B cell (primary cell): ENCODE measurements around the gene CEP290. TPM values are rescaled to one million over a fixed set of nuclear protein-coding genes. Genes with fewer than 3 reads are reported as not detected.

Experiments
- ATAC-seq: fragments of 200-7000 bp; cut with Tn5 transposase; one replicate; pipeline ENCODE4 v1.10.0; 2021; ENCODE audit warnings: low read depth, mild to moderate bottlenecking, moderate number of reproducible peaks, moderate library complexity
- CTCF ChIA-PET: fragments of 350-600 bp; sonication (Branson Sonifier 250); formaldehyde crosslinking; loops from one replicate; lab custom pipeline; 2021; ENCODE audit warnings: antibody characterized with exemption, inconsistent platforms; lab: Charles Lee
- POLR2A ChIA-PET: fragments of 350-600 bp; sonication (Branson Sonifier 250); formaldehyde crosslinking; loops from one replicate; lab custom pipeline; 2021; ENCODE audit warnings: antibody characterized with exemption; lab: Charles Lee
- DNase-seq: peaks from one replicate; pipeline ENCODE4 v3.0.0; 2013
- H2AFZ ChIP-seq: 2 replicates; pipeline ENCODE4 v1.6.1; 2012; ENCODE audit warnings: mild to moderate bottlenecking, low read depth, low read length; ENCODE audit not compliant: insufficient read depth, poor library complexity, severe bottlenecking
- H3K27ac ChIP-seq, 2 donors: 1 replicate in 1 of 2; 2 replicates in 1 of 2; pipeline ENCODE4 v1.5.1; 2012 to 2013; ENCODE audit warnings: low read length in 2 of 2, mild to moderate bottlenecking in 2 of 2, moderate library complexity in 1 of 2
- H3K27me3 ChIP-seq, 4 experiments: fragments of 200-600 bp in 1 of 4; sonication (generic) in 1 of 4; replicated peaks in 1 of 4; 1 replicate in 2 of 4; 2 replicates in 2 of 4; pipeline versions ENCODE4 v1.6.1 to v1.7.0; 2013 to 2016; ENCODE audit warnings: low read length in 3 of 4, mild to moderate bottlenecking in 2 of 4, mixed read lengths in 1 of 4, moderate library complexity in 1 of 4; ENCODE audit not compliant: insufficient read depth in 4 of 4, control insufficient read depth in 3 of 4; ENCODE audit errors: control extremely low read depth in 1 of 4
- H3K36me3 ChIP-seq, 2 experiments: replicated peaks in 1 of 2; 1 replicate in 1 of 2; 2 replicates in 1 of 2; pipeline versions ENCODE4 v1.6.1 to v1.7.1; 2013; ENCODE audit warnings: low read length in 1 of 2; ENCODE audit not compliant: insufficient read depth in 2 of 2, control insufficient read depth in 1 of 2; ENCODE audit errors: control extremely low read depth in 1 of 2, extremely low read depth in 1 of 2
- H3K4me1 ChIP-seq, 2 donors: fragments of 200-600 bp in 1 of 2; sonication (generic) in 1 of 2; 1 replicate in 1 of 2; 2 replicates in 1 of 2; pipeline versions ENCODE4 v1.5.1 to v1.6.1; 2013 to 2017; ENCODE audit warnings: low read length in 2 of 2; ENCODE audit not compliant: control insufficient read depth in 2 of 2, insufficient read depth in 2 of 2
- H3K4me2 ChIP-seq: replicated peaks from 2 replicates; pipeline ENCODE3; 2012; ENCODE audit warnings: mild to moderate bottlenecking, low read depth, low read length; ENCODE audit not compliant: poor library complexity, severe bottlenecking
- H3K4me3 ChIP-seq, 5 experiments: fragments of 200-600 bp in 1 of 5; sonication (generic) in 1 of 5; 1 replicate in 3 of 5; 2 replicates in 2 of 5; pipeline versions ENCODE4 v1.5.1 to v1.7.0; 2011 to 2016; ENCODE audit warnings: low read length in 4 of 5, mild to moderate bottlenecking in 4 of 5, low read depth in 2 of 5, control low read depth in 1 of 5, moderate library complexity in 1 of 5; ENCODE audit not compliant: insufficient read depth in 1 of 5; ENCODE audit errors: control extremely low read depth in 1 of 5, extremely low read depth in 1 of 5
- H3K79me2 ChIP-seq: fragments of 200-600 bp; sonication (generic); one replicate; pipeline ENCODE4 v1.6.0; 2016; ENCODE audit warnings: low read length; ENCODE audit not compliant: control insufficient read depth, insufficient read depth
- H3K9ac ChIP-seq: fragments of 200-600 bp; sonication (generic); 2 replicates; pipeline ENCODE4 v1.6.1; 2017; ENCODE audit warnings: mild to moderate bottlenecking, low read length, moderate library complexity
- H3K9me3 ChIP-seq, 3 donors: one replicate each; pipeline versions ENCODE4 v1.6.1 to v1.7.1; 2013; ENCODE audit warnings: low read length in 2 of 3; ENCODE audit not compliant: control insufficient read depth in 2 of 3, insufficient read depth in 1 of 3; ENCODE audit errors: control extremely low read depth in 1 of 3
- H4K20me1 ChIP-seq: 2 replicates; pipeline ENCODE4 v1.6.0; 2012; ENCODE audit warnings: mild to moderate bottlenecking, low read length; ENCODE audit not compliant: insufficient read depth, control insufficient read depth, poor library complexity, severe bottlenecking
- H3K27ac Mint-ChIP-seq: one replicate; pipeline ENCODE4 v1.8.0; 2021; ENCODE audit warnings: mixed read lengths
- H3K27me3 Mint-ChIP-seq: one replicate; pipeline ENCODE4 v1.8.0; 2021; ENCODE audit warnings: mixed read lengths
- H3K4me1 Mint-ChIP-seq: one replicate; pipeline ENCODE4 v1.8.0; 2021; ENCODE audit warnings: mixed read lengths
- H3K4me3 Mint-ChIP-seq: one replicate; pipeline ENCODE4 v1.8.0; 2021; ENCODE audit warnings: mixed read lengths
- H3K9me3 Mint-ChIP-seq: one replicate; pipeline ENCODE4 v1.8.0; 2022; ENCODE audit warnings: mixed read lengths; ENCODE audit not compliant: insufficient read depth
- CTCF ChIP-seq: fragments of 200-600 bp; IDR thresholded peaks from one replicate; pipeline ENCODE4 v1.8.0; 2022; ENCODE audit warnings: antibody characterized with exemption, mild to moderate bottlenecking
- EZH2 ChIP-seq: IDR thresholded peaks from 2 replicates; pipeline ENCODE4 v1.6.1; 2012; ENCODE audit warnings: borderline replicate concordance, low read depth, mild to moderate bottlenecking, moderate library complexity, low read length; ENCODE audit not compliant: insufficient read depth, poor library complexity, severe bottlenecking
- WGBS: methylation state at CpG from one replicate; pipeline ENCODE4 v1.1.5; 2013; ENCODE audit warnings: missing lambda C conversion rate; ENCODE audit not compliant: insufficient coverage; 5-methylcytosine and 5-hydroxymethylcytosine counted together
- intact Hi-C: fragments of 100-400 bp; cut with micrococcal nuclease; formaldehyde crosslinking; loops from one replicate; pipeline ENCODE4 v1.10.0; 2022
- polyA plus RNA-seq: library from polyadenylated mRNA; depleted of rRNA; stranded (reverse); fragments of >200 nt; gene quantifications from 2 replicates; pipeline ENCODE4 v1.2.3, GENCODE V29; 2012
- total RNA-seq, 2 donors: library from RNA; stranded (reverse); fragments of 120-200 nt in 1 of 2; gene quantifications; 1 replicate in 1 of 2; 2 replicates in 1 of 2; pipeline versions ENCODE4 v1.2.3 to v1.2.4, GENCODE V29; 2013 to 2022

The CEP290 gene
- total and polyA plus RNA-seq, 2 donors (not counting 1 experiment from before 2014, with no cell fraction given) = 2.6 to 27.3 TPM

- TF ChIP-seq CTCF = no peak
- no peak overlapping the region for H3K4me2 ChIP-seq
- no peaks in the 10 kb centered on the region for H3K27me3 ChIP-seq
- POLR2A ChIA-PET = no interaction called here
- Mint-ChIP-seq H3K27me3 (no peaks in the 10 kb centered on the region), H3K27ac (no peak overlapping the region), H3K4me1 (peaks cover 13% of the 10 kb centered on the region), H3K9me3 (no peaks in the 10 kb centered on the region), H3K4me3 (no peak overlapping the region)
- no peak overlapping the region for H3K9ac ChIP-seq
- no peak overlapping the region for H2AFZ ChIP-seq
- H3K79me2 ChIP-seq = no peaks in the 10 kb centered on the region
- intact Hi-C loops = no loop called here
- peaks cover 0 to 32% of the 10 kb centered on the region in 2 experiments for H3K36me3 ChIP-seq
- no peak for DNase-seq
- no peaks in the 10 kb centered on the region for H3K9me3 ChIP-seq
- H4K20me1 ChIP-seq = no peaks in the 10 kb centered on the region
- H3K27ac ChIP-seq = no peak overlapping the region
- ATAC-seq = no peak
- CTCF ChIA-PET = no interaction called here
- no CpG with 5 or more reads among the region's 1 CpG for WGBS
- H3K4me1 ChIP-seq = peaks cover 0 to 3% of the 10 kb centered on the region in 2 donors
- H3K4me3 ChIP-seq = no peak overlapping the region
These were observed 83.2 kb downstream of the CEP290 start for GRCh38 chr12:88058719-88059077.

- intact Hi-C loops = no loop called here
- Histone ChIP-seq H2AFZ (no peak overlapping the region), H3K4me1 (no peaks in the 10 kb centered on the region), H3K4me2 (no peak overlapping the region), H3K9ac (no peak overlapping the region), H3K9me3 (no peaks in the 10 kb centered on the region), H3K4me3 (no peak overlapping the region), H3K27me3 (no peaks in the 10 kb centered on the region), H3K79me2 (no peaks in the 10 kb centered on the region), H3K36me3 (peaks cover 0 to 37% of the 10 kb centered on the region in 2 experiments), H3K27ac (no peak overlapping the region), H4K20me1 (no peaks in the 10 kb centered on the region)
- H3K9me3 Mint-ChIP-seq = no peaks in the 10 kb centered on the region
- H3K4me1 Mint-ChIP-seq = peaks cover 9% of the 10 kb centered on the region
- ChIA-PET CTCF (no interaction called here), POLR2A (no interaction called here)
- no peak for DNase-seq
- ATAC-seq = no peak
- H3K4me3 Mint-ChIP-seq = no peak overlapping the region
- H3K27me3 Mint-ChIP-seq = no peaks in the 10 kb centered on the region
- TF ChIP-seq EZH2 (no peak), CTCF (no peak)
- H3K27ac Mint-ChIP-seq = no peak overlapping the region
- 96% methylated on average over 4 of the region's 4 CpGs for WGBS
These were observed 83.7 kb downstream of the CEP290 start for GRCh38 chr12:88057994-88058718.
